Hepatocyte (in vitro differentiated cells): ENCODE data around the gene ABHD2.

Experiments used
- CTCF ChIP-seq: fragments of 200-600 bp; sonication (generic); IDR thresholded peaks from 2 replicates; pipeline ENCODE4 v1.5.1; 2016; ENCODE audit warnings: antibody characterized with exemption, mild to moderate bottlenecking; ENCODE audit not compliant: poor library complexity
- EZH2 ChIP-seq: fragments of 200-600 bp; sonication (generic); IDR thresholded peaks from 2 replicates; pipeline ENCODE4 v1.6.1; 2016; ENCODE audit warnings: antibody characterized with exemption, mild to moderate bottlenecking, borderline replicate concordance
- EZH2phosphoT487 ChIP-seq: fragments of 200-600 bp; sonication (generic); IDR thresholded peaks from one replicate; pipeline ENCODE4 v1.6.1; 2018; ENCODE audit warnings: antibody characterized with exemption, mild to moderate bottlenecking, low read depth, moderate library complexity; ENCODE audit not compliant: unreplicated experiment, severe bottlenecking

GRCh38 chr15:89165677-89166076 lies 77.4 kb downstream of the ABHD2 start:
- TF ChIP-seq CTCF = no peak
- no peak for TF ChIP-seq EZH2
- no peak for TF ChIP-seq EZH2phosphoT487
